Mesenchymal stem cell (in vitro differentiated cells and primary cell): ENCODE results near the gene PGAM5.

Experiments
- DNase-seq: peaks from one replicate; pipeline ENCODE4 v3.0.0-alpha.2; 2013
- H2AFZ ChIP-seq: one replicate; pipeline ENCODE4 v1.6.1; 2013; ENCODE audit warnings: low read depth, mild to moderate bottlenecking, control low read depth, inconsistent platforms, low read length, moderate library complexity
- H2AK5ac ChIP-seq: 2 replicates; pipeline ENCODE4 v1.6.1; 2013; ENCODE audit warnings: low read length, moderate library complexity, mild to moderate bottlenecking, inconsistent platforms; ENCODE audit not compliant: severe bottlenecking
- H2BK120ac ChIP-seq: one replicate; pipeline ENCODE4 v1.6.1; 2013; ENCODE audit warnings: low read depth, mild to moderate bottlenecking, inconsistent platforms, low read length, moderate library complexity
- H2BK12ac ChIP-seq, 2 experiments: one replicate each; pipeline ENCODE4 v1.6.1; 2013; ENCODE audit warnings: inconsistent platforms in 2 of 2, low read length in 2 of 2, mild to moderate bottlenecking in 2 of 2, moderate library complexity in 2 of 2, control low read depth in 1 of 2
- H2BK15ac ChIP-seq: one replicate; pipeline ENCODE4 v1.6.1; 2013; ENCODE audit warnings: mild to moderate bottlenecking, low read depth, inconsistent platforms; ENCODE audit not compliant: poor library complexity, severe bottlenecking
- H2BK5ac ChIP-seq: 2 replicates; pipeline ENCODE4 v1.6.1; 2013; ENCODE audit warnings: low read depth, mild to moderate bottlenecking, low read length, control low read depth, inconsistent platforms; ENCODE audit not compliant: poor library complexity, severe bottlenecking
- H3K14ac ChIP-seq, 2 experiments: one replicate each; pipeline ENCODE4 v1.6.1; 2013; ENCODE audit warnings: inconsistent platforms in 2 of 2, low read length in 2 of 2, control low read depth in 1 of 2, mild to moderate bottlenecking in 1 of 2, moderate library complexity in 1 of 2
- H3K18ac ChIP-seq, 2 experiments: one replicate each; pipeline ENCODE4 v1.6.1; 2013; ENCODE audit warnings: inconsistent platforms in 2 of 2, low read length in 2 of 2, control low read depth in 1 of 2, low read depth in 1 of 2, mild to moderate bottlenecking in 1 of 2
- H3K23ac ChIP-seq, 2 experiments: one replicate each; pipeline ENCODE4 v1.6.1; 2013; ENCODE audit warnings: inconsistent platforms in 2 of 2, low read length in 2 of 2, mild to moderate bottlenecking in 2 of 2, moderate library complexity in 2 of 2, control low read depth in 1 of 2
- H3K27ac ChIP-seq: 2 replicates; pipeline ENCODE4 v1.5.1; 2013; ENCODE audit warnings: mild to moderate bottlenecking, moderate library complexity, low read length, control low read depth, inconsistent platforms; ENCODE audit not compliant: poor library complexity, severe bottlenecking
- H3K27me3 ChIP-seq, 2 experiments: 2 replicates each; pipeline versions ENCODE4 v1.6.1 to v1.7.0; 2013; ENCODE audit warnings: low read length in 2 of 2, mild to moderate bottlenecking in 2 of 2, moderate library complexity in 2 of 2, control low read depth in 1 of 2, inconsistent platforms in 1 of 2; ENCODE audit not compliant: control insufficient read depth in 1 of 2, insufficient read depth in 1 of 2
- H3K36me3 ChIP-seq, 2 experiments: 2 replicates each; pipeline versions ENCODE4 v1.6.1 to v1.7.0; 2013; ENCODE audit warnings: low read length in 2 of 2, control low read depth in 1 of 2, inconsistent platforms in 1 of 2, low read depth in 1 of 2, mild to moderate bottlenecking in 1 of 2; ENCODE audit not compliant: insufficient read depth in 2 of 2, control insufficient read depth in 1 of 2
- H3K4ac ChIP-seq, 2 experiments: one replicate each; pipeline ENCODE4 v1.6.1; 2013; ENCODE audit warnings: inconsistent platforms in 2 of 2, low read length in 2 of 2, mild to moderate bottlenecking in 2 of 2, moderate library complexity in 2 of 2, control low read depth in 1 of 2, low read depth in 1 of 2
- H3K4me1 ChIP-seq: 2 replicates; pipeline ENCODE4 v1.6.1; 2013; ENCODE audit warnings: low read depth, low read length, control low read depth; ENCODE audit not compliant: control insufficient read depth, insufficient read depth
- H3K4me2 ChIP-seq: 2 replicates; pipeline ENCODE4 v1.6.1; 2013; ENCODE audit warnings: low read length, mild to moderate bottlenecking, inconsistent platforms; ENCODE audit not compliant: poor library complexity, severe bottlenecking
- H3K4me3 ChIP-seq, 2 experiments: 2 replicates each; pipeline versions ENCODE4 v1.5.1 to v1.7.0; 2013; ENCODE audit warnings: low read length in 2 of 2, mild to moderate bottlenecking in 2 of 2, control low read depth in 1 of 2, low read depth in 1 of 2; ENCODE audit not compliant: insufficient read depth in 1 of 2
- H3K79me1 ChIP-seq: replicated peaks from 2 replicates; pipeline ENCODE4 v1.6.1; 2013; ENCODE audit warnings: mild to moderate bottlenecking, control low read depth, low read length, inconsistent platforms; ENCODE audit not compliant: poor library complexity, severe bottlenecking
- H3K9ac ChIP-seq: 2 replicates; pipeline ENCODE4 v1.7.0; 2013; ENCODE audit warnings: mild to moderate bottlenecking, low read length, moderate library complexity
- H3K9me3 ChIP-seq: 2 replicates; pipeline ENCODE4 v1.7.0; 2013; ENCODE audit warnings: mild to moderate bottlenecking, low read length; ENCODE audit not compliant: control insufficient read depth
- H4K8ac ChIP-seq: one replicate; pipeline ENCODE4 v1.6.1; 2013; ENCODE audit warnings: inconsistent platforms, mild to moderate bottlenecking, low read length, moderate library complexity
- H4K91ac ChIP-seq: one replicate; pipeline ENCODE4 v1.6.1; 2013; ENCODE audit warnings: mild to moderate bottlenecking, low read length, inconsistent platforms
- WGBS: methylation state at CpG from one replicate; pipeline ENCODE4 v1.1.7; 2013; ENCODE audit warnings: mixed read lengths; 5-methylcytosine and 5-hydroxymethylcytosine counted together

The PGAM5 gene

DNA sequence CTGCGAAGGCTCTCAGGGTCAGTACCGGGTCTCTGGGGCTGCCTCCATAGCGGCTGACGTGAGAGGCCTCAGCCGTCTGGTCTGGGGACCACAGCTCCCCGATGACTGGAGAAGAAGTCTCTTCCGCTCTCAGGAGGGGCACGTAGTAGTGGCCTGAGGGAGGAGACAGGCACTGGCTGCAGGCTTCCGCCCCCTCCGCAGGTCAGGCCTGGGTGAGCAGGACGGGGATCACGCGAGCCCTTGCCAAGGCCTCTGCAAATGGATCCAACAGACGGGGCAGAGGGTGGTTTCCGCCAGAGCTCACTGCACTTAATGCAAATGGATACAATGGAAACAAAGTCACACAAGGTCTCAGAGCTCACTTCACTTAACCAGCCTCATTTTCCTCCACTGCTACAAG is 26.3 kb downstream of the PGAM5 start:
- Histone ChIP-seq H3K79me1 (peaks cover 37% of the 10 kb centered on the region), H3K14ac (no peak overlapping the region), H3K36me3 (peaks cover 85 to 94% of the 10 kb centered on the region in 2 experiments), H2BK120ac (no peak overlapping the region), H3K18ac (no peak overlapping the region), H3K9me3 (no peaks in the 10 kb centered on the region), H4K91ac (no peak overlapping the region), H3K27me3 (no peaks in the 10 kb centered on the region), H2BK12ac (no peak overlapping the region), H3K9ac (no peak overlapping the region), H3K4me1 (peaks cover 3% of the 10 kb centered on the region), H4K8ac (no peak overlapping the region), H3K23ac (no peak overlapping the region), H3K4me3 (no peak overlapping the region), H3K4me2 (no peak overlapping the region), H3K4ac (no peak overlapping the region), H3K27ac (no peak overlapping the region), H2AK5ac (no peak overlapping the region), H2BK15ac (no peak overlapping the region), H2BK5ac (no peak overlapping the region), H2AFZ (no peak overlapping the region)
- no peak for DNase-seq
- WGBS = 96% methylated on average over 13 of the region's 15 CpGs

DNA sequence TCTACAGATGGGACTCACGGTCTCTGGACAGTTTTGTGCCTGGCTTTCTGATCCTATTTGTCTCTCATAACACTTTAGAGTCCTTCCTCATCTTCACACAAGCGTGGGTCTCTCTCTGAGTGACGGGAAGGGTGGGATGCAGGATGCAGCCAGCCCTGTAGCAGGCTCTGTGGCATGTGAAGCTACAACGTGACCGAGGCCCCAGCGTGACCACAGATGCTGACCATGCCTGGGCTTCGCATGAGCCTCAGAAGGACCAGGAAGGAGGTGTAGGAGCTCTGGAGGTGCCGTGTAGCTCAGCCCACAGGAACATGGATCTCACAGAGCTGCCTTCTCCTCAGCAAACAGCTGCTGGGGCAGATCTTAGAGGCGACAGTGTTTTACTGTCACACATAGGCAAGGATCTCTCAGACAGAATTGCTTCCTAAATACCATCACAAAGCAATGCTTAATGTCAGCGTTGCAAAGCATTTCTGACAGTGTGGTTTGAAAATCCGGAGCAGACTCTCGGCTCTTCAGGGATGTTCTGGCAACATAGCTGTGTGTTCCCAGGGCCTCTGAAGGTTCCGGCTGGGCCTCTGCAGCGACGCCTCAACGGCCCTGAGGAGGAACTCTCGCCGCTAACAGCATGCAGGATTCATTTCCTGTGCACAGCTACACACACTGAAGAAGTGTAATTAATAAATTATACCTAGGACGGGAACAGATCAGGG is 29.1 kb downstream of the PGAM5 start:
- H3K4me1 ChIP-seq = no peaks in the 10 kb centered on the region
- no peak overlapping the region for H2AK5ac ChIP-seq
- no peak overlapping the region for H2AFZ ChIP-seq
- H2BK5ac ChIP-seq = no peak overlapping the region
- no peak overlapping the region for H3K23ac ChIP-seq
- H3K36me3 ChIP-seq = peaks cover 76 to 91% of the 10 kb centered on the region in 2 experiments
- H3K79me1 ChIP-seq = peaks cover 30% of the 10 kb centered on the region
- H2BK15ac ChIP-seq = no peak overlapping the region
- whole genome bisulfite sequencing = 97% methylated on average over 17 of the region's 19 CpGs
- no peaks in the 10 kb centered on the region for H3K9me3 ChIP-seq
- H2BK120ac ChIP-seq = no peak overlapping the region
- H3K4ac ChIP-seq = no peak overlapping the region
- H3K14ac ChIP-seq = no peak overlapping the region
- H4K91ac ChIP-seq = no peak overlapping the region
- H3K9ac ChIP-seq = no peak overlapping the region
- no peak for DNase-seq
- no peaks in the 10 kb centered on the region for H3K27me3 ChIP-seq
- H3K18ac ChIP-seq = no peak overlapping the region
- peak overlapping the region; percentile 40 for H4K8ac ChIP-seq
- H2BK12ac ChIP-seq = no peak overlapping the region
- H3K4me2 ChIP-seq = no peak overlapping the region
- no peak overlapping the region for H3K27ac ChIP-seq
- peak overlapping the region in 1 of 2 experiments; percentile 26 for H3K4me3 ChIP-seq

DNA sequence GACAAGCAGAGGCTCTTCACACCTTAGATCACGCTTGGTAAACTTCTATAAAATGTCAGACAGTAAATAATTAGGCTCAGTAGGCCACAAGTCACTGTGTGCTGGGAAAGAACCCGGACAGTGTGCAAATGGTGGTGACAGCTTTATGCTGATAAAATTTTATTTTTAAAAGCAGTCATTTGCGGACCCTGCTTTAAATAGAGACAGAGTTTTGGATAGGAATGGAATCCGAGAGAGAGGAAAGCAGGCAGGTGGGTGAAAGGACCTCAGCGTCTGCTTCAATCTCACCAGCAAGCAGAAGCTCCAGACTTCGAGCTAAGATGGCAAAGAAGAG is 29.6 kb downstream of the PGAM5 start:
- H3K9ac ChIP-seq = no peak overlapping the region
- H3K4me2 ChIP-seq = no peak overlapping the region
- peaks cover 77 to 91% of the 10 kb centered on the region in 2 experiments for H3K36me3 ChIP-seq
- peaks cover 29% of the 10 kb centered on the region for H3K79me1 ChIP-seq
- 87% methylated on average over 6 of the region's 6 CpGs for WGBS
- DNase-seq = no peak
- H2BK15ac ChIP-seq = no peak overlapping the region
- H2BK5ac ChIP-seq = no peak overlapping the region
- no peak overlapping the region for H4K91ac ChIP-seq
- H3K4me3 ChIP-seq = no peak overlapping the region
- no peak overlapping the region for H3K18ac ChIP-seq
- no peak overlapping the region for H2AFZ ChIP-seq
- H4K8ac ChIP-seq = no peak overlapping the region
- H3K4ac ChIP-seq = no peak overlapping the region
- H3K27ac ChIP-seq = no peak overlapping the region
- no peak overlapping the region for H3K23ac ChIP-seq
- no peaks in the 10 kb centered on the region for H3K9me3 ChIP-seq
- no peak overlapping the region for H2AK5ac ChIP-seq
- H3K27me3 ChIP-seq = no peaks in the 10 kb centered on the region
- no peak overlapping the region for H3K14ac ChIP-seq
- H3K4me1 ChIP-seq = no peaks in the 10 kb centered on the region
- no peak overlapping the region for H2BK12ac ChIP-seq
- no peak overlapping the region for H2BK120ac ChIP-seq

DNA sequence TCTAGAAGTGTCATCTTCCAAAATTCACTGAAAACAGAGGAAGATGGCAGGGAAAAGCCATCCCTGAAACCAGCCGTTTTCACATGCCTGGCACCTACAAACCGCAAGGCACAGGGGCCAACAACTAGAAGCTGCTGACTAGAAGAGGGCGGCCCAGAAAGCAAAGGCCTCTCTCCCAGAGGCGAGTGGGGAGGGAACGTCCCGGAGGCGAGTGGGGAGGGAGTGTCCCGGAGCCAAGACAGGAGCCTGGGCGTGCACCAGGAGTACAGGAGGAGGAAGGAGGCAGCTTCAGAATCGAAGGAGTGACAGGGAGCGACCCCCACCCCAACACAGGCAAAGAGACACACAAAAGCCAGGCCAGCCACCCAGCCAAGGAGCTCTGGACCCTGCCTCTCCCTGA is 30.0 kb downstream of the PGAM5 start:
- Histone ChIP-seq H3K18ac (no peak overlapping the region), H2BK15ac (no peak overlapping the region), H3K4me2 (no peak overlapping the region), H3K23ac (peak overlapping the region in 1 of 2 experiments; percentile 23), H3K27ac (no peak overlapping the region), H3K9me3 (no peaks in the 10 kb centered on the region), H3K4me1 (no peaks in the 10 kb centered on the region), H3K4ac (no peak overlapping the region), H4K91ac (no peak overlapping the region), H3K36me3 (peaks cover 77 to 91% of the 10 kb centered on the region in 2 experiments), H3K79me1 (peaks cover 25% of the 10 kb centered on the region), H2AK5ac (no peak overlapping the region), H3K4me3 (no peak overlapping the region), H2BK12ac (no peak overlapping the region), H3K27me3 (no peaks in the 10 kb centered on the region), H2AFZ (no peak overlapping the region), H2BK5ac (no peak overlapping the region), H3K9ac (no peak overlapping the region), H3K14ac (no peak overlapping the region), H4K8ac (no peak overlapping the region), H2BK120ac (no peak overlapping the region)
- WGBS = 96% methylated on average over 11 of the region's 11 CpGs
- no peak for DNase-seq
